Muscle of arm (tissue), 14 donors: ENCODE data around the gene TBC1D9B. TPM values are rescaled to one million over a fixed set of nuclear protein-coding genes. Genes with fewer than 3 reads are reported as not detected.

Experiments
- DNase-seq: peaks from one replicate; pipeline ENCODE4 v3.0.0-alpha.2; 2013
- long read RNA-seq, 11 donors: transcript quantifications; one replicate each; lab custom pipeline, GENCODE V29; 2026
- polyA plus RNA-seq, 12 donors: library from polyadenylated mRNA; unstranded; fragments of 120-200 nt; gene quantifications; one replicate each; pipeline ENCODE4 v1.2.1, GENCODE V29; 2013; ENCODE audit not compliant: insufficient read length in 12 of 12

Gene TBC1D9B
- 100 to 1,000 TPM in 1 of 12 donors, 10 to 100 TPM in 10, not detected in 1; 43.7 to 118 (median 48.7) TPM for polyA plus RNA-seq
- long read RNA-seq, donor 1, full-length matches to known transcripts = 14 of 27 reads
- long read RNA-seq, donor 1, partial matches to known transcripts = 13 of 27 reads
- long read RNA-seq, donor 1, other reads (novel, unspliced or antisense) = 0 of 27 reads
- long read RNA-seq, donor 2, full-length matches to known transcripts = 5 of 5 reads
- long read RNA-seq, donor 2, partial matches to known transcripts = 0 of 5 reads
- long read RNA-seq, donor 2, other reads (novel, unspliced or antisense) = 0 of 5 reads
- long read RNA-seq, donor 3, full-length matches to known transcripts = 2 of 8 reads
- long read RNA-seq, donor 3, partial matches to known transcripts = 6 of 8 reads
- long read RNA-seq, donor 3, other reads (novel, unspliced or antisense) = 0 of 8 reads
- long read RNA-seq, donor 4, full-length matches to known transcripts = 2 of 2 reads
- long read RNA-seq, donor 4, partial matches to known transcripts = 0 of 2 reads
- long read RNA-seq, donor 4, other reads (novel, unspliced or antisense) = 0 of 2 reads
- long read RNA-seq, donor 5, full-length matches to known transcripts = 6 of 6 reads
- long read RNA-seq, donor 5, partial matches to known transcripts = 0 of 6 reads
- long read RNA-seq, donor 5, other reads (novel, unspliced or antisense) = 0 of 6 reads
- long read RNA-seq, donor 6, full-length matches to known transcripts = 4 of 4 reads
- long read RNA-seq, donor 6, partial matches to known transcripts = 0 of 4 reads
- long read RNA-seq, donor 6, other reads (novel, unspliced or antisense) = 0 of 4 reads
- long read RNA-seq, donor 7, full-length matches to known transcripts = 5 of 11 reads
- long read RNA-seq, donor 7, partial matches to known transcripts = 6 of 11 reads
- long read RNA-seq, donor 7, other reads (novel, unspliced or antisense) = 0 of 11 reads
- long read RNA-seq, donor 8, full-length matches to known transcripts = 4 of 4 reads
- long read RNA-seq, donor 8, partial matches to known transcripts = 0 of 4 reads
- long read RNA-seq, donor 8, other reads (novel, unspliced or antisense) = 0 of 4 reads
- long read RNA-seq, donor 9, full-length matches to known transcripts = 2 of 2 reads
- long read RNA-seq, donor 9, partial matches to known transcripts = 0 of 2 reads
- long read RNA-seq, donor 9, other reads (novel, unspliced or antisense) = 0 of 2 reads
- long read RNA-seq, donor 10, full-length matches to known transcripts = 4 of 4 reads
- long read RNA-seq, donor 10, partial matches to known transcripts = 0 of 4 reads
- long read RNA-seq, donor 10, other reads (novel, unspliced or antisense) = 0 of 4 reads
- long read RNA-seq, donor 11, full-length matches to known transcripts = 7 of 12 reads
- long read RNA-seq, donor 11, partial matches to known transcripts = 5 of 12 reads
- long read RNA-seq, donor 11, other reads (novel, unspliced or antisense) = 0 of 12 reads

DNA sequence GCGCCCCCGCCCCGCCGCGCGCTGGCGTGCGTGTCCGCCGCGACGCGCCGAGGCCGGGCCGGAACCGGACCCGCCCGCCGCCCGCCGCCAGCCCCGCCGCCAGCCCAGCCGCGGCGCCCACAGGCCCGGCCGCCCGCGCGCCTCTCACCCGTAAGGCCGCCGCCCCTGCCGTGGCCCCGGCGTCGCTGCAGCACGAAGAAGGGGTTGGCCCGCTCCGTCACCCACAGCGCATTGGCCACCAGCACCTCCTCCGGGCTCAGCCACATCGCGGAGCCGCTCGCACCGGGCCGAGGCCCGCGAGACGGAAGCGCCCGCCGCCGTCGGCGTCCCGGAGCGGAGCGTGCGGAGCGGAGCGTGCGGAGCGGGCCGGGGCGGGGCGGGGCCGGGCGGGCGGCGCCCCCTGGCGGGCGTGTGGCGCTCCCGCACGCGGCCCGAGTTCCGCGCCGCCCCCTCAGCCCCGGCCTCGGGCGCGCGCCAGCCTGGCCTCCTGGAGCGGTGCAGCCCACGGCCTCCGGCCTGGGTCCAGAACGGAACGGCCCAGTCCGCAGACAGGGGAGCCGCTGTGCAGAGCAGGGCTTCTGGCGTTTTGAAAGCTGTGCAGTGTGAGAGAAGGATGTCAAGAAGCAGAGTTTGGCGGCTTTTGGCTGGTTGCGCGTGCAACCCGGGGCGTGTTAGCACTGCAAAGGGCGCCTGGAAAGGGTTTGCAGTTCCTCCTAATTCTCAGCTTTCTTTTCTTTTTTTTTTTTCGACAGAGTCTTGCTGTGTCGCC, at the start of gene TBC1D9B:
TBC1D9B (minus strand) TSS at position 342 of the 769 bp plus-strand sequence; CDS start at position 266, 76 bp downstream.
- peak; percentile 67 for DNase-seq

DNA sequence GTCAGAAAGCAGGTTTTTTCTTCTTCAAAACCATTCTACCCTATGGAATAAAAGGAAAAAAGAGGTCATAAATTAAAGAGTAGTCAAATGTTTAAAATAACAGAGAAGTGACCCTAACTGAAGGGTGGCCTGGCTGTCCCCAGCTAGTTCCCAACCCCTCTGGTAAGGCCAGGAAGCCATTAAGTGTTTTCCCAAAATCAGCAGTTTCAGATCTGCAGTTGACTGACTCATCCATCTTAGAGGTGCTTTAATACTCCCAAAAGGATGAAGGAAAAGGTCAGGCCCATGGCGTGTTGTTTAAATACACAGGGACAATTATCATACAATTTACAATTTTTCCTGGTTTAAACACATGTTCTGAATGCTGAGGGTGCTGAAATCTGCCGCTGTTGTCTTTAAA, 47.9 kb upstream of the TBC1D9B start:
- no peak for DNase-seq

DNA sequence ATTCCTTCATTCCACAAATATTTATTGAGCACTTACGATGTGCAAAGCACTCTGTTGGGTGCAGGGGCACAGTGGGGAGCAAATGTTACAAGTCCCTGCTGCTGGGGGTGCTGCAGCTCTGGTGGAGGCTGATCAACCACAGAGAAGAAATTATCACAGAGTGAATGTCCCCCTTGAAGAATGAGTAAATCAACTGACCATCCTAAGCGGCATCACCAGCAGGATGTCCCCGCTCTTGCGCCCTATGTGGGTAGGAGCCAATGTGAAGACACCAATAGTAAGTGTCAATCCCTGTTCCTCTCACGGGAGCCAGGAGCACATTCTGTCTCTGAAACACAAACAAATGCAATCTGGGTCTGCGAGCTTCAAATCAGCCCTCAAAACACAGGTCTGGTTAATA, 47.4 kb upstream of the TBC1D9B start:
- DNase-seq = no peak

DNA sequence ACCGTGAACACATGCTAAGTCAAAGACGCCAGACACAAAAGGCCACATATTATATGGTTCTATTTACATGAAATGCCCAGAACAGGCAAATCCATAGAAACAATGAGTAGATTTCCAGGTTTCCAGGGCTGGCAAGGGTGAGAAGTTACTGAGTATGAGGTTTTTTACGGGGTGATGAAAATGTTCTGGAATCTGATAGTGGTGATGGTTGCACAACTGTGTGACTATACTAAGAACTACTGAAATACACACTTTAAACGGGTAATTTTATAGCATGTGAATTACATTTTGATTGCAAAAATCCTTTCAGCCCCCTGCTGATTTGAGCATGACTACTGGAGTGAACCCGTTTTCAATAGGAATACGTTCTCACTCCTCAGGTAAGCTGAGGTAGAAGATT, 46.7 kb upstream of the TBC1D9B start:
- DNase-seq = no peak

DNA sequence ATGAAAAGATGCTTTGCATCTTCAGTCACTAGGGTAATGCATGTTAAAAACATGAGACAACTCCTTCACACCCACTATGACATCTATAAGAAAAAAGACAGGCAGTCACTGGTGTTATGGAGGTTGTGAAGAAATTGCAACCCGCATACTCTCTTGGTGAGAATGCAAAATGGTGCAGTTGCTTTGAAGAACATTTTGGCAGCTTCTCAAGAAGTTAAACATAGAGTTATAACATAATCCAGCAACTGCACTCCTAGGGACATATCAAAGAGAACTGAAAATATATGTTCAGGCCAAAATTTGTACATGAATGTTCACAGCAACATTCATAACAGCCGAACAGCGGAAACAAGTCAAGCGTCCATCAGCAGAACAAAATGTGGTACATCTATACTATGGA, 46.3 kb upstream of the TBC1D9B start:
- no peak for DNase-seq

DNA sequence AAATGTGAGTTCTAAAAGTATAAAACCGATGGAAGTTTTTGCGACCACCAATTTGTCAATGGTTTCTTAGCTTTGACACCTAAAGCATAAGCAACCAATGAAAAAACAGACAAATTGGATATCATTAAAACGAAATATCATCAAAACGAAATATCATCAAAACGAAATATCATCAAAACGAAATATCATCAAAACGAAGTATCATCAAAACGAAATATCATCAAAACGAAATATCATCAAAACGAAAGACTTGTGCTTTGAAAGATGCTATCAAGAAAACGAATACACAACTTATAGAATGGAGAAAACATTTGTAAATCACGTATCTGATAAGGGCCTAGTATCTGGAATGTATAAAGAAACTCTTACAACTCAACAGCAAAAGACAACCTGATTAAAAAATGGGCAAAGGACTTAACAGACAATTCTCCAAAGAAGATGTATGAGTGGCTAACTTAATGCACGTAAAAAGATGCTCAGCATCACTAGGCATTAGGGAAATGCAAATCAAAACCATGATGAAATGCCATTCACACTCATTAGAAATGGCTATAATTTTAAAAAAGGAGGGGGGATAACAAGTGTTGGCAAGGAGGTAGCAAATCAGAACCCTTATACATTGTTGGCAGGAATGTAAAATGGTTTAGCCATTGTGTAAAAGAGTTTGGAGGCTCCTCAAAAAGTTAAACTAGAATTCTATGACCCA, 29.4 kb upstream of the TBC1D9B start:
- DNase-seq = no peak

DNA sequence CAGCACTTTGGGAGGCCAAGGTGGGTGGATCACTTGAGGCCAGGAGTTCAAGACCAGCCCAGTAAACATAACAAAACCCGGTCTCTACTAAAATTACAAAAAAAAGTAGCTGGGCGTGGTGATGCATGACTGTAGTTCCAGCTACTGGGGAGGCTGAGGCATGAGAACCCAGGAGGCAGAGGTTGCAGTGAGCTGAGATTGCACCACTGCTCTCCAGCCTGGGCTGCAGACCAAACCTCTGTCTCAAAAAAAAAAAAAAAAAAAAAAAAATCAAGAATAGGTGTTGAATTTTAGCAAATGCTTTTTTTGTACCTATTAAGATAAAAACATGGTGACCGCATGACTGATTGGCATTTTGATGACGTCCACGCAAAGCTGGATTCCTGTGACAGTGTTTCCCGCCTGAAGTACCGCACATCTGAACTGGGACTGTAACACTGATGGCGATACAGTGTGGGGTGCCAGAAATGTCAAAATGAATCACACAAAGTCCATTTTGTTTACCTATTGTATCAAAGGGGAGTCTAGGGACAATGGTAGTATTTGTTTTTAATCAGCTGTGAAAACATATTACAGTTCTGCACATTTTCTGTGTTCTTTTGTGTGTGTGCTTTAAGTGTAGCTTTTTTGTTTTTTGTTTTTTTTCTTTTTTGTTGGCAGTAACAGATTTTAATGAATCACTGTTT, 23.2 kb upstream of the TBC1D9B start:
- no peak for DNase-seq

DNA sequence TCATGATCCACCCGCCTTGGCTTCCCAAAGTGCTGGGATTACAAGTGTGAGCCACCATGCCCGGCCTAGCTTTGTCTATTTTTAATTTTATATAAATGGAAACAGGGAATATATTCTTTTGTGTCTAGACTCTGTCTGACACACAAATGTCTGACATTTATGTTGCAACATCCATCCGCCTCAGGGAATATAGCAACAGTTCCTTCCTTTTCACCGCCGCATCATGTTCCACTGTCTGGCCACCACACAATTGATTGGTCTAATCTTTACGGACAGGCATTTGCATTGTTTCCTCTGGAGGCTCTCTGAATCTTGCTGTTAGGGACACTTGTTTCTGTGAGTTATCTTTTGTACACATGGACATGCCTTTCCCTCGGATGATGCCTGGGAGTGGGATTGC, 20.1 kb upstream of the TBC1D9B start:
- no peak for DNase-seq

DNA sequence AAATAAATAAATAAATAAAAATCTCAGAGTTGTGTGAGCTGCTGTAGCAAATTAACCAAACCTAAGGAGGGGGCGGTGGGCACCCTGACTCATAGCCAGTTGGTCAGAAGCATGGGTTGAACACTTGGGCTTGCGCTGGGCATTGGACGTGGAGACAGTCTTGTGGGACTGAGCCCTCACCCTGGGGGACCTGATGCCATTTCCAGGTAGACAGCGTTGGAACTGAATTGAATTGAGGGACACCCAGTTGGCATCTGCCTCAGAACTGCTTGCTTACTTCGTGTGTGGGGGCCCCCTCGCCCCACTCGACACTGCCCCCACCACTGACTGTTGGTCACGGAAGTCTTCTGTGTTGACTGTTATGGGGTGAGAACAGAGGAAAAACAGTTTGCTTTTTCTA, 19.0 kb upstream of the TBC1D9B start:
- DNase-seq = no peak

DNA sequence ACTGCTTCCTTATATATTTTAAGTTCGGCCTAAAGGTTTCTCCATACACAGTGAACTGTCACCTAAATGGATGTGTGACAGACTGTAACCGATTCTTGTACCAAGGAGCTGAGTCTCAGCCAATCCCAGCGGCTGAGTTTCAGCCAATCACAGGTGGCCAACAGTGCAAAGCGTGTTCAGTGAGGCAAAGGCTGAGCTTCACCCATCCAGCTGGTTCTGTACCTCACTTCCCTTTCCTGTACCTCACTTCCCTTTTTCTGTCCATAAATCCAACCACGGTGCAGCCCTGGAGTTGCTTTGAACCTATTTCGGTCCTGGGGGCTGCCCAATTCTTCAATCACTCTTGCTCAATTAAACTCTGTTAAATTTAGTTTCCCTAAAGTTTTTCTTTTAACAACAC, 15.7 kb upstream of the TBC1D9B start:
- DNase-seq = no peak

DNA sequence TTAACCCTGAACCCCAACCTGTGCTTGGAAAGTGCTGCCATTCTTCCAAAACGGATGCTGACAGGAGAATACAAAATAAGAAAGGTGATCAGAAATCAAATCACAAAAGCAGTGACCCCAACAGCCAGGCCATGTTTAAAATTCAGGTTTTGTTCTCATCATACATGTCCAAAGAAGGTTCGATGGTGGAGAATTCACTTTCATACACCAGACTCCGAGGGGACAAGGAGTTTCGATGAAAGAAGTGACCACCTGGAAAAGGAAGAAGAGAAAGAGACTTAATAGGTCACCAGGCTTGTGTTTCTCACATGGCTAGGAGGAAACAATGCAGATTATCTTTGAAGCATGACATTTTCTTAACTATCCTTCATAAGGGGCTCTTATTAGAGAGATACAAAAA, 12.5 kb upstream of the TBC1D9B start:
- no peak for DNase-seq

DNA sequence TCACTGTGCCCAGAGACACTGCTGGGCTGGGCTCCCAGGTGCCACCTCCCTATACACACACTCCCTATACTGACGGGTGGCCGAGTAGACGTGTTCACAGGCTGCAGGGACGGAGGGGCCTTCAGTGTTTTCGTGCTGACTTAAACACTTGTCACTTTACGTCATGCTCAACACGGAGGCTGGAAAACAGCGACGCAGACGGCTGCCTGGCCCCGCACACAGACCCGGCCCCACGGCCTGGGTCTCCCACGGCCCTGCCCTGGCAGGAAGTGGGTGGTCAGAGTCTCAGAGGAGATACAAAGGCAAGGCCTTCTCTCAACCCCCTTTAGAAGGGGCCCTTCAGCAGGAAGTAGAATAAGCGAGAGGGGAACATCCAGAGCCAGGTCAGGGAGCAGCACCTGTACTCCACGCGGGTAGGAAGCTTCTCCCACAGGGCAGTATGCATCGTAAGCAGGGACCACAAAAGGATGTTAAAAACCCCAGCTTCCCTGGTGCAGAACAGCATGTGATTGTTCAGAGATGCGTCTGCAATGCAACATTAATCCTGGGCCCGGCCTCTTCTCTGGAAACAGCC, 11.9 kb upstream of the TBC1D9B start:
- no peak for DNase-seq

DNA sequence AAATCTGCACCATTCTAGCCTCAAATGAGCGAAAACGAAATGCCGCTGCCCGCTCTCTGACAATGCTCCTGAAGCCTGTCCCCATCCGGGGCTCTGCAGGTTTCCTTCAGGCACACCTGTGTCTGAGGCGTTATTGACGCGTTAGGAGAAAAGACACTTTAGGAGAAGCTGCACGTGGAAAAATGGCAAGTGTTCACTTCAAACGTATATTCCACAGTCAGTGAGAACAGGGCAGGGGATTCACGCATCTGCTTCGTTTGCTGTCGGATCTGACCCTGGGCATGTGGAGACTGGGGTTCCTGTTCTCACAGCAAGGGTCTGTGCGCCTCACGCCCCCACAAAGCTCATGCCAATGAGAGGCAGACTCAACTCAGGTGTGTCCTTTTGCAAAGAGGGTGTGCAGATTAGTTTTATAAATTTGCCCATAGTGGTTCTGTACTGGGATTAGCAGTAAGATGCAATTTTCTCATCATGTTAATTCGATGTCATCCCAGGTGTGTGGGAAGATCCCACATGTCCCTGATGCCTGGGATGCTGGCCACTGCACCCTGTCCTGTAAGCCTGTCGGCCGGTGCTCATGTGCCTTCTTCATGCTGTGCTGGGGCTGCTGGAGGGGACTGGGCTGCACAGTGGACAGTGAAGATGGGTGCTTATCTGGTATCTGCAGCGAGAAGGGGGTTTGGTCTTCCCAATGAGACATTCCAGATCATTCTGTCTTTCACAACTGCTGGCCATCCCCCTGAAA, 11.2 kb upstream of the TBC1D9B start:
- no peak for DNase-seq

DNA sequence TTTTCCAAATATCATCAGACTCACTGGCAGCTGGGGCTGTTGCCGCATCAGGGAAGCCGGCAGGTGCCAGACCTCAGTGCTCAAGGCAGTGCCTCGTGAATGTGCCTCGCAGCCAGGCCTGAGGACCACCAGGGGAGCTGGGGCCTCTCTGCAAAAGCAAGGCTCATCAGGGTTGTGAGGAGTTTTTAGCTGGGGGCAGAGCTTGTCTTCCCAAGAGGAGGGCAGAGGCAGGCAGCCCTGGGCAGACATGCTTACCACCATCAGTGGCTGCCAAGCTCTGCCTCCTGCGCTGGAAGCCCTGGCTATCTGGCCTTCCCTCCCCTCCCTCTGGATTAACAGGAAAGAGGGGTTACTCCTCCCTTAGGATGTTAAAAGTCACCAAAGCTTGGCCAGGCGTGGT, 8.8 kb upstream of the TBC1D9B start:
- no peak for DNase-seq

DNA sequence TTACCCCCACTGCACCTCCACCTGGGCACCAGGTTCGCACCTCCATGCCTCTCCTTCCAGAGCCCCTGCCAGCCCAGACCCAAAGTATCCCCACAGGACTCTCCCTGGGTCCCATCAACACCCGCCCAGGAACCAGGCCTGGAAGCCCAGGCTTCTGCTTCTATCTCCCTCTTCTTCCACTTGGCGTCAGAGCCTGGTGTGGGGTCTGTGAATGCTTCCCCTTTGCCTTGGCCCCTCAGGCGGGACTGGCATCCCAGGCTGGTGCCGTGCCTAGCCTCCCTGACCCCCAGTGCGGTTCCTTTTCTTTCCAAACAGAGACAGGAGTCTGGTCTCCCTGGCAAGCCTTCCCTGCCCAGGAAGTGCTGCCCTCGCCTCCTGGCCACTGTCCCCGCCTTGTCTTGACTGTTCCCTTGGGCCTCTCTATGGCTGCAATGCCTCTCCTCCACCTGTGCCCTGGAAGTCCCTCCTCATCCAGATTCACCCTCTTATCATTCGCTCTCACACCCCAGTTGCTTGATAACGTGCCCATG, 7.8 kb upstream of the TBC1D9B start:
- no peak for DNase-seq

DNA sequence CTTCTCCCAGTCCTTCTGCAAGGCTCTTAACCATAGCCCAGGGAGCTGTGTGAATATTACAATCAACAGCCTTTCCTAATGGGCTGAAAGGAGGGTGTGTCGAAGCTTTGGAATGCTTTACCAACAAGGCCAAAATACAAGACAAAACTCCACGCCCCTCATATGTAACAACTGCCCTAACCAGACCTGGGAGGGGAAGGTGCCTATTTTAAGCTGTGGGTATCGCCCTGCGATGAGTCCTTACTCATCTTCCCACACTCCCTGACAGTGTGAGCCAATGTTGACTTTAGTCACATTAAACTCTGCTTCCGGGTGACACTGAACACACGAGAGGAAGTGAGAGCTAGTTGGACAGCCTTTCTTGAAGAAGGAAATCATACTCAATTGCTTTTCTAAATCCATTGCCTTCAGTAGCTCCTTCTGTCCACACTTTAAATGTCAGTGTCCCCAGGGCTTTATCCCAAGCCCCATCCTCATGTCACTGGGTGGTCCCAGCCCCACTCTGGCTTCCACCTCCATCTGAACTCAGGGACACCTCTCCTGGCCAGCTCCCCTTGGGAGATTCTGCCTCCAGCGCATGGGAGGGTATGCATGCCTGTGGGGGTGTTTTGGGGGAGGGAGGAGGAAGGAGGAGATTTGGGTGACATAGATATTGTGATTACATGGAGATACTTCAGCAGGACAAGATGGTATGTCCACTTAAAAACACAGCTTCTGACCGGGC, 6.5 kb upstream of the TBC1D9B start:
- no peak for DNase-seq

DNA sequence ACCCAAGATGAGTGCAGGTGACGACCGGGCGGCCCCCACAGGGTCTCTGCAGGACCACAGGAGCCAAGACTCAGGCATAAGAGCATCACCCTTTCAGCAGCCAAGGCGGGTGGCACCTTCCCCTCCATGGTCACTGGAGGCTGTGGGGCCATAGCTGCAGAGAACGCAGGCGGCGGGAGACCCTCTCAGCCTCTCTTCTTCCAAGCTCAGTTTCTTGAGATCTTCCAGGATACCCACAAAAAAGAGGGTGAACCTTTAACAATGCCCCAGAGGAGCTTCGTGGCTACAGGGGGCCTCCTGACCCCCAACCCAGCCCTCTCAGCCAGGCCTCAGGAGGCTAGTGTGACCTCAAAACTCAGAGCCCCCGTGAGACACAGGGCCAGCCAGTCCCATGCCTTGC, 5.8 kb upstream of the TBC1D9B start:
- no peak for DNase-seq
